Activated naive CD8-positive, alpha-beta T cell (primary cell): ENCODE results near the gene SYTL5.

Source experiments
- H3K27ac Mint-ChIP-seq: one replicate; pipeline ENCODE4 v1.8.0; 2021; ENCODE audit warnings: mixed read lengths
- H3K27me3 Mint-ChIP-seq: one replicate; pipeline ENCODE4 v1.8.0; 2021; ENCODE audit warnings: mixed read lengths
- H3K36me3 Mint-ChIP-seq: one replicate; pipeline ENCODE4 v1.8.0; 2021; ENCODE audit warnings: mixed read lengths
- H3K4me1 Mint-ChIP-seq: one replicate; pipeline ENCODE4 v1.8.0; 2021; ENCODE audit warnings: low read depth, mixed read lengths
- H3K4me3 Mint-ChIP-seq: one replicate; pipeline ENCODE4 v1.8.0; 2021; ENCODE audit warnings: mild to moderate bottlenecking, mixed read lengths
- H3K9me3 Mint-ChIP-seq: one replicate; pipeline ENCODE4 v1.8.0; 2021; ENCODE audit warnings: low read depth, mixed read lengths

Gene SYTL5

DNA sequence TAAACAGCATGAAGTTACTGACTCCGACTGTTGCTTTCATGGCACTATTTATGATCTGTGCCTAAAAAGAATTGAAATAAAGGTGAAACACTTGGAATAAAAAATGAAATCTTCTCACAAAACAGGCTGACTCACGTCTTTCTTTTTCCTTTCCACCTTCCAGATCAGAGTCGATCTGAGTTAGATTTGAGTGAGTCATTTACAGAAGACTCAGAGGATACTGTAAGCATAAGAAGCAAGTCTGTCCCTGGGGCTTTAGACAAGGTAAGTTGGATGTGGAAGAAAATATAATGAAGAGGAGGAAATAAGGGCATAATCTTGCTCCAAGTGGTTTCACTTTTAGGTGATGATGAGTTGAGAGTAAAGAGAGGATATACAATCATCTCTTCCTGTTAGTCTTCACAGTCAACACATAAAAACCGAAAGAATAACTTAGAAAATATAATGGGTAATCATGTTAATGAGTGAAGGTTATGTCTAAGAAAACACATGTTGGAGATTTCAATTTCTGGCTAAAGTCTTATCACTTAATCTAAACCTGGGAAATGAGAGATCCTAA lies 89.7 kb downstream of the SYTL5 start:
- Mint-ChIP-seq H3K4me3 (no peak overlapping the region), H3K36me3 (no peaks in the 10 kb centered on the region), H3K27ac (no peak overlapping the region)

DNA sequence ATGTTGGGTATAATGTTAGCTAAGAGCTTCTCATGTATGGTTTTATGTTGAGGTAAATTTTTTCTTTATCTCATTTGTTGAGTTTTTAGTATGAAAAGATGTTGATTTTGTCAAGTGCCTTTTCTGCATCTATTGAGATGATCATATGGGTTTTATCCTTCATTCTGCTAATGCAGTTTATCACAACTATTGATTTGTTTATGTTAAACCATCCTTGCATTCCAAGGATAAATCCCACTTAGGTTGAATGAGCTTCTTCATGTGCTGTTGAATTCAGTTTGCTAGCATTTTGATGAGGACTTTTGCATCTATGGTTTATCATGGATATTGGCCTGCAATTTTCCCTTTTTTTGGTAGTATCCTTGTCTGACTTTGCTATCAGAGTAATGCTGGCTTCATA lies 93.3 kb downstream of the SYTL5 start:
- no peaks in the 10 kb centered on the region for H3K4me1 Mint-ChIP-seq
- no peaks in the 10 kb centered on the region for H3K36me3 Mint-ChIP-seq
- no peaks in the 10 kb centered on the region for H3K9me3 Mint-ChIP-seq
- no peak overlapping the region for H3K27ac Mint-ChIP-seq
- H3K4me3 Mint-ChIP-seq: no peak overlapping the region
- H3K27me3 Mint-ChIP-seq: no peaks in the 10 kb centered on the region

More for the DNA sequence above, 89.7 kb downstream of the SYTL5 start:
- H3K27me3 Mint-ChIP-seq: no peaks in the 10 kb centered on the region
- H3K4me1 Mint-ChIP-seq: no peaks in the 10 kb centered on the region
- no peaks in the 10 kb centered on the region for H3K9me3 Mint-ChIP-seq

DNA sequence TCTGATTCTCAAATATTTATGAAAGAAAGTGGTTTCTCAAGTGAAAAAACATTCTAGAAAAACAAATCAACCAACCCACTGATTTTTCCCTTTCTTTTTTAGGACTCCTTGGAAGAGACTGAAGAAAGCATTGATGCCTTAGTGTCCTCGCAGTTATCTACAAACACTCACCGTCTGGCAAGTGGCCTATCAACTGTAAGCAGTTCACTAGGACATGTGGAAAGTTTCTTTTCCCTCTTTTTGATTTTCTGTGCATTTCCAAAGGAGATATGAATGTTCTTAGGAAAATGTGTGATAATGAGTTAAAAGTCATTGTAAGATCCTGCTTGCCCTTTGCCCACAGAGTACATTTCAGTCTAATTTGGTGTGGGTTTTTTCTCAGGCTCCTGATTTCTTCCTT lies 95.9 kb downstream of the SYTL5 start:
- Mint-ChIP-seq H3K4me3 (no peak overlapping the region), H3K4me1 (no peaks in the 10 kb centered on the region), H3K9me3 (no peaks in the 10 kb centered on the region), H3K27ac (no peak overlapping the region), H3K27me3 (no peaks in the 10 kb centered on the region), H3K36me3 (no peaks in the 10 kb centered on the region)

DNA sequence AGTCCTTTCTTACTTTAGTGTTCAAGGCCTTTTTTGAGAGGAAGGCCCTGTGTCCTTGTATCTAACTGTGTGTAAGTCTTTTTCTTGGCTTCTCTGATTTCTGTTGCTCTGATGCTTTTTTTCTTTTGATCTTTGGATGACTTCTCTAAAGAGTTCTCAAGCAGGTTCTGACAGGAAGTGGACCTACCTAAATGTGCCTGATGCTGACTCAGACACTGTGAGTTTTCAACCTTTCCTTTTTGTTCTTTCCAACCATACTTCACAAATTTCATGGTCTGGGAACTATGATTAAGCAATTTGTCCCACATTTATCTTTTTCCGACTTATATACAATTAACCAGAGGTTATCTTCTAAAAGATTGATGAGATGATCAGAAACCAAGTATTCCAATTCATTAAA lies 96.5 kb downstream of the SYTL5 start:
- H3K4me1 Mint-ChIP-seq: no peaks in the 10 kb centered on the region
- no peaks in the 10 kb centered on the region for H3K27me3 Mint-ChIP-seq
- no peaks in the 10 kb centered on the region for H3K9me3 Mint-ChIP-seq
- H3K4me3 Mint-ChIP-seq: no peak overlapping the region
- H3K36me3 Mint-ChIP-seq: no peaks in the 10 kb centered on the region
- H3K27ac Mint-ChIP-seq: no peak overlapping the region

DNA sequence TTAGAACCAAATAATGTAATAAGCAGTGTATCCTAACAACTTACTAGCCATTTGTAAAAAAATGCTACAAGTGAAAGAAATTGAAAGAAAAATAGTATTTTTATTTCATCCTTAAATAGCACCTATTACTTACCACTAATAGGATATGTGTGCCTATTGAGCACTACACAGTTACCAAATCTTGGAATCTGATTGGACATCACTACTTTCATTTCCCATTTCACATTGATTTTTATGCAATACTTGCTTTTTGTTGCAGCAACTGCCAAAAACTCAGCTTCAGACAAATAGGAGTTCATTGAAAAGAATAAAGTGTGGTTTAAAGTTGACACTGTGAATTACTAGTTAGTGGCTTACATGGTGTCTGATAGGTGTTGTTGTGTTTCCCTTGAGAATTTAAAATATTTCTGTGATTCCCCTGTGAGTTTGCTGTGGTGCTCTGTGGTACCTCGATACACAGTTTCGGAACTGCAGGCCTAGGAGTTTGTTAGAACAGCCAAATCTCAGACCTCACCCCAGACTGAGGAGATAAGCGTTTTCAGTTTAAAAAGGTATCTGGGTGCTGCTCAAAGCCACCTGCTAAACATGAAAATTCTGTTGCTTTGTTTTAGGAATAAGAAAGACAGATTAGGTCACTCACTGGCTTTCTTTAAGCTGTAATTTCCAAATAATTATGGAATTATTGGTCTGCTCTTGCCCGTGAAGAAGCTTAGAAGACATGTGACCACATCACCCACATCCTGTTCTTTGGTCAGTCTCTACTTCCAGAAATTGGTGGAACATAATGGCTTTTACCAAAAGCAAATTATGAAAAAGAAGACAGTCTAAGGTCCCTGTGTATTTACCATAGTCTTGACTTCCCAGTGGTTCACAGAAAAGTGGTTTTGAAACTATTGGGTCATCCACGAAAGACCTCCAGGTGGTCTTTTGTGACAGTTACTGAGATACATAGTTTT lies 97.8 kb downstream of the SYTL5 start:
- Mint-ChIP-seq H3K4me1 (no peaks in the 10 kb centered on the region), H3K27ac (no peak overlapping the region)

DNA sequence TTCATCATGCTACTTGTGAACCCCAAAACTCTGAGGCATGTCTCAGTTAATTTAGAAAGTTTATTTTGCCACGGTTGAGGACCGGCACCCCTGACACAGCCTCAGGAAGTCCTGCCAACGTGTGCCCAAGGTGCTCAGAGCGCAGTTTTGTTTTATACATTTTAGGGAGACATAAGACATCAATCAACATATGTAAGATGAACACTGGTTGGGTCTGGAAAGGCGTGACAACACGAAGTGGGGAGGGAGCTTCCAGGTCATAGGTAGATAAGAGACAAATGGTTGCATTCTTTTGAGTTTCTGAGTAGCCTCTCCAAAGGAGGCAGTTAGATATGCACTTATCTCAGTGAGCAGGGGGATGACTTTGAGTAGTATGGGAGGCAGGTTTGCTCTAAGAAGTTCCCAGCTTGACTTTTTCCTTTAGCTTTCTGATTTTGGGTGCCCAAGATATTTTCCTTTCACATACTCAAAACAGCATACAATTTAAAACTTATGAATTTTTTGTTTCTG lies 98.9 kb downstream of the SYTL5 start:
- H3K27me3 Mint-ChIP-seq: no peaks in the 10 kb centered on the region
- no peaks in the 10 kb centered on the region for H3K9me3 Mint-ChIP-seq
- no peaks in the 10 kb centered on the region for H3K36me3 Mint-ChIP-seq
- H3K4me3 Mint-ChIP-seq: no peak overlapping the region
- no peaks in the 10 kb centered on the region for H3K4me1 Mint-ChIP-seq
- H3K27ac Mint-ChIP-seq: no peak overlapping the region

More for the DNA sequence above, 97.8 kb downstream of the SYTL5 start:
- H3K27me3 Mint-ChIP-seq: no peaks in the 10 kb centered on the region
- H3K4me3 Mint-ChIP-seq: no peak overlapping the region
- no peaks in the 10 kb centered on the region for H3K36me3 Mint-ChIP-seq
- no peaks in the 10 kb centered on the region for H3K9me3 Mint-ChIP-seq

DNA sequence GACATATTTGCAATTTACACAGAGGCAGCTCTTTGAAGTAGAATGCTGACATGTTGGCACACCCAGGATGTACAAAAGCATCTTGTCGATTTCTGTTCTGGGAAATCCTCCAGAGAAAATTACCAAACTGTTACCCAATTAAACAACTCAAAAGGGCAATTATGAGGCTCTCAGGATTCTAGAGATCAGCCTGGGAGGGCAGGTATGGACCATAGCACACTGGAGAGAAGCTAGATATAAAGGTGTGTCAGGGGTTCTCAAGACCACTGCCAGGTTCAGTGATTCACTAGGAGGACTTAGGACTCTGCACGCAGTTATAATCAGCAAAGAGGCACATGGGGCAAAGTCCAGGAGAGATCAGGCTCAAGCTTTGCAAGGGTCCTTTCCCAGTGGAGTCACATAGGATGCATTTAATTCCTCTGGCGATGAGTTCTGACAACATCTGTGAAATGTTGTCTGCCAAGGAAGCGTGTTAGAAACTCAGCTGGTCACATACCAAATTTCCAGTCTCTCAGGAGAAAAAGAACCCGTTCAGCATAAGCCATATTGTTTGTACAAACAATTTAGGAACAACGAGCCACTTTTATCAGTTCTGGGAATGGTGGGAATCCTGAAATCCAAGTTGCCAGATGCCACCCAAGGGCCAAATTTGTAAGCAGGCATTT lies 100.8 kb downstream of the SYTL5 start:
- H3K36me3 Mint-ChIP-seq: no peaks in the 10 kb centered on the region
- H3K4me1 Mint-ChIP-seq: no peaks in the 10 kb centered on the region
- no peak overlapping the region for H3K27ac Mint-ChIP-seq
- H3K9me3 Mint-ChIP-seq: no peaks in the 10 kb centered on the region
- H3K27me3 Mint-ChIP-seq: no peaks in the 10 kb centered on the region
- H3K4me3 Mint-ChIP-seq: no peak overlapping the region

DNA sequence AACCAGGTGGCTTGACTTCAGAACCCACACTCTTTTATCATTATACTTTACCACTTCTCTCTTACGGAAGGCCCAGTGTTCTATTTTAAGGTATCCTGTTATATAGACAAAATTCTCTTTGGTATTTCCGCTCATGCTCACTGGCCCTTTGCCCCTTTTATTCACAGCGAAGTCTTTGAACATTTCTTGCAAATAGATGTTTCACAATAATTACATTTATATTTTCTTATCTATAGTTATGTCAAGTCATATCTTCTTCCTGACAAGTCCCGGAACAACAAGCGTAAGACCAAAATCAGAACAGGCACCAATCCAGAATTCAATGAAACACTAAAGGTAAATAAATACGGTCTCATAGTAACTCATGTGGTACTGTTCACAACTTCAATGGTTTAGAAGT lies 102.0 kb downstream of the SYTL5 start:
- Mint-ChIP-seq H3K4me1 (no peaks in the 10 kb centered on the region), H3K9me3 (no peaks in the 10 kb centered on the region), H3K27me3 (no peaks in the 10 kb centered on the region), H3K4me3 (no peak overlapping the region), H3K27ac (no peak overlapping the region), H3K36me3 (no peaks in the 10 kb centered on the region)

DNA sequence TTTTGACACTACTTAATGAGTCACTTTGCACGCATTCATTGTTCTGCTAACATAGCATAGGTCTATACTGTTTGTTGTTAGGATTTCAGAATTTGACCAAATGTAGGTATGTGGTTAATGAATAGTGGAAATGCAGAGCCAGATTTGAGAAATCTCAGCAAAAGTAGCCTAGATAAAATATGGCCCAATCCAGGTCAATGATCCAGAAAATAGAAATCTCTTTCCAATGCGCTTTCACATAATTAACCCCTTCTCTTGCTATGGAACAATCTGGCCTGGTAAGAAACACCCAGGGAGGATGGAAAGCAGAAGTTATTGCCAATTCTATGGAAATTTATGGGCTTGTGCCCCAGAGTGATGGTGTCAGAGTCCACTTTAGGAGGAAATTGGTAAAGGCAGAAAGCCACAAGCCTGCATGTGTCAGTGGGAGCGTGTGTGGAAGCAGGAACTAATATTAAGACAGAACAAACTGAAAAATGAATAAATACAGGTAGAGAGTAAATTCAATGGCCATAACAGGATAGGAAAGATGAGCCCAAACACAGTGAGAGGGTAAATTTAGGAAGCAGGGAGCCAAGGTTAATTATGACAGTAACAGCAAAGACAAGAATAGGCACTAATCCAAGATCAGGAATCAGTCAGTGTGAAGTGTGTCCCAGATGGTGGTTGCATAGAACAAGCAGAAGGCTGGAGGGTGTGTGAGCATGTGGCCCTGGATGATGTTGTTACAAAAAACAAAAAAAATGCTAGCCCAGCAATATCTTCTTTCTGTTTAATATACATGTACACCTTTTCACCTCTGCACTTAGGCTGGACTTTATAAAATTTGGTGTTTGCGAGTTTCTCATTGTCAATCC lies 102.9 kb downstream of the SYTL5 start:
- Mint-ChIP-seq H3K4me3 (no peak overlapping the region), H3K27ac (no peak overlapping the region), H3K9me3 (no peaks in the 10 kb centered on the region), H3K36me3 (no peaks in the 10 kb centered on the region), H3K4me1 (no peaks in the 10 kb centered on the region), H3K27me3 (no peaks in the 10 kb centered on the region)

DNA sequence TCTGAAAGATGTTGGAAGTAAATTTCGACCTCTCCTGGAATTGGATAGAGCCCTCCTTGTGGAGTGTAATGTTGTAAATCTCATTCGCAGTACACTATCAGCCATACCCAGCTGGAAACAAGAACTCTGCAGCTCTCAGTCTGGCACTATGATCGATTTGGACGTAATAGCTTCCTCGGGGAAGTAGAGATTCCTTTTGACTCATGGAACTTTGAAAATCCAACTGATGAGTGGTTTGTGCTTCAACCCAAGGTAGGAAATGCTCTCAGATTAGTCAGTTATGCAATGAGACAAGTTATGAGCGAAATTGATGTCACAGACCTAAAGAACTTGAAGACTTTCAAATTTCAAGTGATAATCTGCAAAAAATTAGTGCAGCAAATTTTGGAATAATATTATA lies 103.9 kb downstream of the SYTL5 start:
- H3K36me3 Mint-ChIP-seq: no peaks in the 10 kb centered on the region
- H3K4me1 Mint-ChIP-seq: no peaks in the 10 kb centered on the region
- no peak overlapping the region for H3K27ac Mint-ChIP-seq
- no peak overlapping the region for H3K4me3 Mint-ChIP-seq
- no peaks in the 10 kb centered on the region for H3K9me3 Mint-ChIP-seq
- no peaks in the 10 kb centered on the region for H3K27me3 Mint-ChIP-seq

DNA sequence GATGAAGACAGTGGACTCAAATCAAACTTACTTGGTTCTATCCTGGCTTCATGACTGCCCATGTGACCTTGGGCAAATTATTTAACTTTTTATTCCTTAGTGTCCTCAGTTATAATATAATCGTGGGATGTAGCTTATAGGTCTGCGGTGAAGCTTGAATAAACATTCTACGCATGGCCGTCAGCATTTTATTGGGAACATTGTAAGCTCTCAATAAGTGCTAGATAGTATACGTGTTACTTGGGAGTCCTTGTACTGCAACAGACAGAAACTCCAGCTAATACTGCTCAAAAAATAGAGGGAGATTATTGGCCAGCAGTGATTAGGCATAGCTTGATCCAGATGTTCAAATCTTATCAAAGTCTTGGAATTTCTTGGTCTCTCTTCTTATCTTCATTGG lies 104.8 kb downstream of the SYTL5 start:
- Mint-ChIP-seq H3K27me3 (no peaks in the 10 kb centered on the region), H3K4me1 (no peaks in the 10 kb centered on the region)

DNA sequence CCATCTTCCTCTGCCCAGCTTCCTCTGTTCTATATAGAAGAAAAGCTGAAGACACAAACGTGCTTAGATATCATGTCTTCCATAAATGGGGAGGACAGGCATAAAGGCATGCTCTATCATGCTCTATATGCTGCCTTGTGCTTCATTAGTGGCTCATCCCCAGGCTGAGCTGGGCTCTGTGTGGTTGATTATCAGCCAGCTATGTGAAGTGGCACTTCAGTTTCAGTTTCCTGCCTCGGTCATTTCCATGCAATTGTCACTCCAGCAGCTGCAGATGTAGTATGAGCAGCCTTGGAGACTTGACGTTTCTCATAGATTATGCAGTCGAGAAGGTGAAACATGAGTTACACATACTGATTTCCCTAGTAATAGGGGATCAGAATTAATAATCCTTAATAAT lies 106.2 kb downstream of the SYTL5 start:
- H3K36me3 Mint-ChIP-seq: no peaks in the 10 kb centered on the region
- no peak overlapping the region for H3K27ac Mint-ChIP-seq
- no peaks in the 10 kb centered on the region for H3K9me3 Mint-ChIP-seq
- no peaks in the 10 kb centered on the region for H3K27me3 Mint-ChIP-seq
- no peak overlapping the region for H3K4me3 Mint-ChIP-seq
- no peaks in the 10 kb centered on the region for H3K4me1 Mint-ChIP-seq

More for the DNA sequence above, 104.8 kb downstream of the SYTL5 start:
- H3K9me3 Mint-ChIP-seq: no peaks in the 10 kb centered on the region
- no peak overlapping the region for H3K27ac Mint-ChIP-seq
- H3K36me3 Mint-ChIP-seq: no peaks in the 10 kb centered on the region
- H3K4me3 Mint-ChIP-seq: no peak overlapping the region

DNA sequence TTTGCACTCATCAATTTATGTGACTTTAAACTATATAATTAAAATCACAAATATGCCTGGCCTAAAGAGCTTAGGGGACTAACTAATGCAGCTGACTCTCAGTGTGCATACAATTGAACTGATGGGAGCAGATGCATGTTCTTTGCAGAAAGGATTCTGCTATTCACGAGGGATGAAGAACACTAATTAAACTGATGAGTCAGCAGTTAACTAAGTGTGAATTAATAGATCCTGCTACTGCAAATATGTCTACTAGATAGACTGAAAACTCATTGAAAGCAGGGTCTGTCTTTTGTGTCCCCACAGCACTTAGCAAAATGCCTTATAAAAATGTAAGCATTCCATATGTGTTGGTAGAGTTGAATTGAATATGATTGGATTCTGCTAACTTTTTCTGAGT lies 110.4 kb downstream of the SYTL5 start:
- Mint-ChIP-seq H3K27me3 (no peaks in the 10 kb centered on the region), H3K4me3 (no peak overlapping the region), H3K27ac (no peak overlapping the region), H3K36me3 (no peaks in the 10 kb centered on the region), H3K9me3 (no peaks in the 10 kb centered on the region), H3K4me1 (no peaks in the 10 kb centered on the region)

DNA sequence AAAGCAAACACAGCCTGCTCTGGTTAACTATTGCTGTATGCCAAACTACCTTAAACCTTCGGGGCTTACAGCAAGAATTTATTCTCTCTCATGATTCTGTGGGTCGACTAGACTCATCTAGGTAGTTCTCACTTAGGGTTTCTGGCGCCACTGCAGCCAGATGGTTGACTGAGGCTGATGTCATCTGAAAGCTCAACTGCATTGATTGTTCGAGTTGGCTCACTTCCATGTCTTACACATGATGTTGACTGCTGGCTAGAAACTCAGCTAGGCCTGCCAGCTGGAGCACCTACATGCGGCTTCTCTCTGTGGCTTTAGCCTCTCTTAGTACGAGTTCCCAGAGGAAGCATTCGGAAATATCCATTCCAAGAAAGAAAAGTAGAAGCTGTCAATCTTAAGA lies 111.1 kb downstream of the SYTL5 start:
- no peaks in the 10 kb centered on the region for H3K4me1 Mint-ChIP-seq
- H3K27ac Mint-ChIP-seq: no peak overlapping the region
- H3K36me3 Mint-ChIP-seq: no peaks in the 10 kb centered on the region
- no peaks in the 10 kb centered on the region for H3K9me3 Mint-ChIP-seq
- no peaks in the 10 kb centered on the region for H3K27me3 Mint-ChIP-seq
- no peak overlapping the region for H3K4me3 Mint-ChIP-seq
